Endodermal cell (in vitro differentiated cells): ENCODE data around the gene GLRB. TPM values are rescaled to one million over a fixed set of nuclear protein-coding genes. Genes with fewer than 3 reads are reported as not detected.
A peak's percentile ranks its signal among the peaks of the same experiment; 100 is the strongest.

Source experiments
- DNase-seq: peaks from one replicate; pipeline ENCODE4 v3.0.0-alpha.2; 2017
- H3K27ac ChIP-seq: 2 replicates; pipeline ENCODE4 v1.5.1; 2013; ENCODE audit warnings: mild to moderate bottlenecking, low read depth, low read length, moderate library complexity
- H3K27me3 ChIP-seq: 2 replicates; pipeline ENCODE4 v1.6.1; 2013; ENCODE audit warnings: mild to moderate bottlenecking, low read length, moderate library complexity; ENCODE audit not compliant: insufficient read depth, control insufficient read depth, poor library complexity, severe bottlenecking
- H3K36me3 ChIP-seq: 2 replicates; pipeline ENCODE4 v1.7.0; 2013; ENCODE audit warnings: mild to moderate bottlenecking, low read length, moderate library complexity; ENCODE audit not compliant: control insufficient read depth, insufficient read depth
- H3K4me1 ChIP-seq: one replicate; pipeline ENCODE4 v1.7.0; 2013; ENCODE audit warnings: low read length; ENCODE audit not compliant: control insufficient read depth, insufficient read depth
- H3K4me3 ChIP-seq: 2 replicates; pipeline ENCODE4 v1.5.1; 2013; ENCODE audit warnings: mild to moderate bottlenecking, low read length, moderate library complexity
- H3K9ac ChIP-seq: 2 replicates; pipeline ENCODE4 v1.6.1; 2013; ENCODE audit warnings: mild to moderate bottlenecking, low read length, moderate library complexity; ENCODE audit not compliant: poor library complexity, severe bottlenecking; ENCODE audit errors: extremely low read depth
- H3K9me3 ChIP-seq: 2 replicates; pipeline ENCODE4 v1.6.1; 2013; ENCODE audit warnings: mild to moderate bottlenecking, low read length, moderate library complexity; ENCODE audit not compliant: control insufficient read depth
- H3K27ac Mint-ChIP-seq: 2 replicates; pipeline ENCODE4 v1.8.0; 2020; ENCODE audit warnings: mixed read lengths
- H3K27me3 Mint-ChIP-seq: 2 replicates; pipeline ENCODE4 v1.8.0; 2021; ENCODE audit warnings: mild to moderate bottlenecking, mixed read lengths; ENCODE audit not compliant: insufficient read depth
- H3K36me3 Mint-ChIP-seq: 2 replicates; pipeline ENCODE4 v1.8.0; 2020; ENCODE audit warnings: low read depth, mixed read lengths
- H3K4me1 Mint-ChIP-seq: 2 replicates; pipeline ENCODE4 v1.8.0; 2020; ENCODE audit warnings: mixed read lengths
- H3K4me3 Mint-ChIP-seq: 2 replicates; pipeline ENCODE4 v1.8.0; 2020; ENCODE audit warnings: mild to moderate bottlenecking, moderate library complexity, mixed read lengths
- H3K9me3 Mint-ChIP-seq: 2 replicates; pipeline ENCODE4 v1.8.0; 2020; ENCODE audit warnings: mild to moderate bottlenecking, mixed read lengths
- WGBS, 2 experiments: methylation state at CpG; one replicate each; pipeline versions ENCODE4 v1.1.5 to v1.1.7; 2013; ENCODE audit warnings: missing lambda C conversion rate in 2 of 2, mixed read lengths in 1 of 2; ENCODE audit not compliant: insufficient coverage in 1 of 2, insufficient read length in 1 of 2; 5-methylcytosine and 5-hydroxymethylcytosine counted together
- total RNA-seq, 2 donors: library from RNA; stranded (reverse); fragmentation: NEBNext Ultra II Directional in 1 of 2; extraction: Animal tissue kit (Norgen Biotek cat#: 25700) in 1 of 2; gene quantifications; 2 replicates in 1 of 2; 3 replicates in 1 of 2; pipeline ENCODE4 v1.2.1, GENCODE V29; 2021
- TF ChIP-seq, protein P1 (sequence below): fragments of 200-600 bp; sonication (generic); conservative IDR thresholded peaks from 2 replicates; pipeline ENCODE4 v1.5.0; 2021; ENCODE audit warnings: antibody characterized with exemption, mild to moderate bottlenecking

The GLRB gene
- total RNA-seq, 2 donors from 2014 or later = 1.1 to 1.6 TPM

DNA sequence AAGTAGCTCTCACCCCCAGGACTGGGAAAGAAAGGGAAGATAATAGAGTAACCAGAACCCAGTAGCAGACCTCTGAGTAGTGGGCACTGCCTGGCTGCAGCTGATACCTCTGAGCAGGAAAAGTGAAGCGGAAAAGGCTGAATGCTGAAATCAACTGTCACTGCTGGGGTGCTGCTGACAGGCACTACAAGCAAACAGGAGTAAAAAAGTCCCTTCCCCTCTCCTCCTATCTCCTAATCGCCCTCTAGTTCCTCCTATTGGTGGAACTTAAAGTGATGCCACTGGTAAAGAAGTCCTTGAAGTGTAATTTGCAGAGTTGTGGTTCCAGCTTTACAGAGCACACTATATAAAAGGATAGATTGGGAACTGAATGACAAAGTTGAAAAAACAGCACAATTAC is 32.8 kb upstream of the GLRB start:
- no peak overlapping the region for H3K27ac Mint-ChIP-seq
- no peaks in the 10 kb centered on the region for H3K4me1 Mint-ChIP-seq
- H3K4me3 Mint-ChIP-seq = no peak overlapping the region
- 21% methylated on average over 2 of the region's 2 CpGs; no CpG with 5 or more reads in 1 of the 2 experiments for WGBS, 2 experiments
- no peaks in the 10 kb centered on the region for H3K9me3 Mint-ChIP-seq
- TF ChIP-seq, protein P1, sequence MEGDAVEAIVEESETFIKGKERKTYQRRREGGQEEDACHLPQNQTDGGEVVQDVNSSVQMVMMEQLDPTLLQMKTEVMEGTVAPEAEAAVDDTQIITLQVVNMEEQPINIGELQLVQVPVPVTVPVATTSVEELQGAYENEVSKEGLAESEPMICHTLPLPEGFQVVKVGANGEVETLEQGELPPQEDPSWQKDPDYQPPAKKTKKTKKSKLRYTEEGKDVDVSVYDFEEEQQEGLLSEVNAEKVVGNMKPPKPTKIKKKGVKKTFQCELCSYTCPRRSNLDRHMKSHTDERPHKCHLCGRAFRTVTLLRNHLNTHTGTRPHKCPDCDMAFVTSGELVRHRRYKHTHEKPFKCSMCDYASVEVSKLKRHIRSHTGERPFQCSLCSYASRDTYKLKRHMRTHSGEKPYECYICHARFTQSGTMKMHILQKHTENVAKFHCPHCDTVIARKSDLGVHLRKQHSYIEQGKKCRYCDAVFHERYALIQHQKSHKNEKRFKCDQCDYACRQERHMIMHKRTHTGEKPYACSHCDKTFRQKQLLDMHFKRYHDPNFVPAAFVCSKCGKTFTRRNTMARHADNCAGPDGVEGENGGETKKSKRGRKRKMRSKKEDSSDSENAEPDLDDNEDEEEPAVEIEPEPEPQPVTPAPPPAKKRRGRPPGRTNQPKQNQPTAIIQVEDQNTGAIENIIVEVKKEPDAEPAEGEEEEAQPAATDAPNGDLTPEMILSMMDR = peak; percentile 50
- Histone ChIP-seq H3K4me1 (no peaks in the 10 kb centered on the region), H3K9me3 (no peaks in the 10 kb centered on the region), H3K27ac (no peak overlapping the region), H3K9ac (no peak overlapping the region), H3K36me3 (no peaks in the 10 kb centered on the region), H3K27me3 (peaks cover 12% of the 10 kb centered on the region), H3K4me3 (no peak overlapping the region)
- peak; percentile 73 for DNase-seq
- H3K27me3 Mint-ChIP-seq = peaks cover 4% of the 10 kb centered on the region
- no peaks in the 10 kb centered on the region for H3K36me3 Mint-ChIP-seq

DNA sequence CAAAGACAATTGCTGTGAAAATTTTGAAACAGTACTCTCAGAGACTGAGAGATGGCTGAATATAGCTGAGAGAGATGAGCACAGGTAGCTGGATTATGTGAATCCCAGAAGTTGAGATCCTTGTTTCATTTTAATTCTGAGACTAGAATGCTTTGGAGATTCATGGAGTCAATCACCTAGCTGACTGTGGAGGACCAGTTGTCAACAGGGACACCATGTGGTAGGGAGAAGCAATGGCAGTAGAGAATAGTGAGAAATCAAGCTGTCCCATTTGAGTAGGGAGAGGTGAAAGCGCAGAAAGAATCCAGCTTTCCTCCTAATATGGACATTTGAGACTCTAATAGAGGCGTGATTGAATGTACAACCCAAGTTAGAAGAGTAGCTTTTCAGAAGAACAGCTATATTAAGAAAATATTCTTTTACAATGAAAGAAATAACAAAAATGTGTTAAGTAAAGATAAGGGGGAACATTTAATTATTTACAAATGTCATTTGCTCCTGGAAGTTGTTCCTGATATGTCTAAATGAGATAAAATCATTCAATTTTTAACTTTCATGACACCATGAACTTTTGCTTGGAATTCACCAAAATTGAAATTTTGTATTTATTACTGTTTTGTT is 30.3 kb upstream of the GLRB start:
- no peak overlapping the region for H3K4me3 Mint-ChIP-seq
- Histone ChIP-seq H3K4me3 (no peak overlapping the region), H3K27ac (no peak overlapping the region), H3K36me3 (no peaks in the 10 kb centered on the region), H3K4me1 (no peaks in the 10 kb centered on the region), H3K9ac (no peak overlapping the region), H3K27me3 (peaks cover 28% of the 10 kb centered on the region), H3K9me3 (no peaks in the 10 kb centered on the region)
- TF ChIP-seq, protein P1 = peak; percentile 79
- H3K36me3 Mint-ChIP-seq = no peaks in the 10 kb centered on the region
- peaks cover 4% of the 10 kb centered on the region for H3K4me1 Mint-ChIP-seq
- H3K9me3 Mint-ChIP-seq = peaks cover 3% of the 10 kb centered on the region
- no peak overlapping the region for H3K27ac Mint-ChIP-seq
- DNase-seq = peak; percentile 54
- H3K27me3 Mint-ChIP-seq = peaks cover 18% of the 10 kb centered on the region
- 45 to 80% methylated on average over 1 to 2 of the region's 2 CpGs for WGBS, 2 experiments

DNA sequence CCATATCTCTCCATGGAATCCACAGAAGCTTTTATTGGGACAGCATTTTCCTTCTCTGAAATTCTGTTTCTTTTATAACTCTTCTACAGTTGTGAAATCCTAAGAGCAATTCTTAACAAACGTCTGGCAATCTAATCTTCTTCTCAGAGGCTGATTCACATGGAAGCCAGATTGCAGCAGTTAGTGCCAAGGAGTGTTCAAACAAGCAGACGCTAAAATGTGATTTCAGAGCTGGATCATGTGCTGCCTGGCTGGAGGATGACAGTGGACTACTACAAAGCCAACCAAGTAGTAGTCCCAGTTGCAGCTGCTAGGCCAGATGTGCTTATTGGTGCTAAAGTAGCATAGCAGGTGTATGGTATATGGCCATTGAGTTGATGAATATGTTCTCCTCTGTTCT is 27.7 kb upstream of the GLRB start:
- 90 to 93% methylated on average over 2 of the region's 2 CpGs for WGBS, 2 experiments
- Mint-ChIP-seq H3K27me3 (peaks cover 27% of the 10 kb centered on the region), H3K27ac (no peak overlapping the region), H3K9me3 (peaks cover 3% of the 10 kb centered on the region), H3K4me3 (no peak overlapping the region), H3K4me1 (peaks cover 12% of the 10 kb centered on the region), H3K36me3 (no peaks in the 10 kb centered on the region)
- no peaks in the 10 kb centered on the region for H3K9me3 ChIP-seq
- no peaks in the 10 kb centered on the region for H3K4me1 ChIP-seq
- H3K27ac ChIP-seq = no peak overlapping the region
- H3K36me3 ChIP-seq = no peaks in the 10 kb centered on the region
- H3K4me3 ChIP-seq = no peak overlapping the region
- H3K9ac ChIP-seq = no peak overlapping the region
- H3K27me3 ChIP-seq = peaks cover 45% of the 10 kb centered on the region
- no peak for DNase-seq
- TF ChIP-seq, protein P1 = no peak
